OCI-LY1 (cell line): ENCODE results near the gene TSPAN8.

Experiments used
- EZH2 ChIP-seq: fragments of 200-600 bp; sonication (generic), shearing (Covaris generic); IDR thresholded peaks from 2 replicates; pipeline ENCODE4 v1.8.0; 2017; ENCODE audit warnings: borderline replicate concordance, mixed run types, mild to moderate bottlenecking, antibody characterized with exemption, low read length, moderate library complexity, mixed read lengths
- TF ChIP-seq, protein P1 (sequence below): fragments of 200-600 bp; sonication (generic), shearing (Covaris generic); IDR thresholded peaks from 2 replicates; pipeline ENCODE4 v1.5.1; 2017; ENCODE audit warnings: mild to moderate bottlenecking, antibody characterized with exemption, low read length, moderate library complexity, mixed read lengths

DNA sequence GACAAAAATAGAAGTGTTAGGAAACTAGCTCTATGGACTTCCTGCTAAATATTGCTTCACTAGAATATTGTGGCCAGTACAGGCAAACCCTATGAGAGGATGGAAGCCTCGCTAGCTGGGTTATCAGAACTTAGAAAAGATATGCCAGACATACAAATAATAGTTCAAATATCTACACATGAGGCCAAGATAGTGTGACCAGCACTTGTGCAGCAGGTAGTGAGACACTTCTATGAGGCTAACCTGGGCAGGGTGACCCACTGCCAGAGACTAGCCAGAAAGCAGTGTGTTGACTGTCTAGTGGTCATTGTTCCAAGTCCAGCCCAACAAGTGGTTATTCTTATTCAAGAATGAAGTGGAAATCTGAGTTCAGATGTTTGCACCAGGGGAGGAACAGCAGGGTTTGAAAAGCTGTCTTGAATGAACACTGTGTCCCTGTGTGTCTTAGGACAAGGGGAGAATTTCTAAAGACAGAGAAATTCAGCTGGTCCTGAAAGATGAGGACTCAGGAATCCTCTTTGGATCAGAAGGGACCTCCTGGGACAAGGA is 16.3 kb downstream of the TSPAN8 start:
- TF ChIP-seq, protein P1, sequence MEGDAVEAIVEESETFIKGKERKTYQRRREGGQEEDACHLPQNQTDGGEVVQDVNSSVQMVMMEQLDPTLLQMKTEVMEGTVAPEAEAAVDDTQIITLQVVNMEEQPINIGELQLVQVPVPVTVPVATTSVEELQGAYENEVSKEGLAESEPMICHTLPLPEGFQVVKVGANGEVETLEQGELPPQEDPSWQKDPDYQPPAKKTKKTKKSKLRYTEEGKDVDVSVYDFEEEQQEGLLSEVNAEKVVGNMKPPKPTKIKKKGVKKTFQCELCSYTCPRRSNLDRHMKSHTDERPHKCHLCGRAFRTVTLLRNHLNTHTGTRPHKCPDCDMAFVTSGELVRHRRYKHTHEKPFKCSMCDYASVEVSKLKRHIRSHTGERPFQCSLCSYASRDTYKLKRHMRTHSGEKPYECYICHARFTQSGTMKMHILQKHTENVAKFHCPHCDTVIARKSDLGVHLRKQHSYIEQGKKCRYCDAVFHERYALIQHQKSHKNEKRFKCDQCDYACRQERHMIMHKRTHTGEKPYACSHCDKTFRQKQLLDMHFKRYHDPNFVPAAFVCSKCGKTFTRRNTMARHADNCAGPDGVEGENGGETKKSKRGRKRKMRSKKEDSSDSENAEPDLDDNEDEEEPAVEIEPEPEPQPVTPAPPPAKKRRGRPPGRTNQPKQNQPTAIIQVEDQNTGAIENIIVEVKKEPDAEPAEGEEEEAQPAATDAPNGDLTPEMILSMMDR, result no peak
- no peak for TF ChIP-seq EZH2
